Ovary (tissue), 9 donors: ENCODE data around the gene PARD3B. TPM values are rescaled to one million over a fixed set of nuclear protein-coding genes. Genes with fewer than 3 reads are reported as not detected.

ENCODE experiments used
- DNase-seq, 5 donors: peaks; one replicate each; pipeline ENCODE4 v3.0.0-alpha.2; 2019 to 2020
- H3K27ac ChIP-seq, 2 donors: fragments of 200-600 bp; one replicate each; pipeline versions ENCODE4 v1.5.1 to v1.8.0; 2019 to 2022
- H3K27me3 ChIP-seq: fragments of 200-600 bp; one replicate; pipeline ENCODE4 v1.8.0; 2022
- H3K36me3 ChIP-seq: fragments of 200-600 bp; sonication (generic); one replicate; pipeline ENCODE4 v1.5.1; 2019
- H3K4me1 ChIP-seq: one replicate; pipeline ENCODE4 v1.8.1; 2013; ENCODE audit warnings: mild to moderate bottlenecking, moderate library complexity; ENCODE audit not compliant: insufficient read depth
- H3K4me3 ChIP-seq: fragments of 200-600 bp; sonication (generic); one replicate; pipeline ENCODE4 v1.5.1; 2017
- H3K9me3 ChIP-seq, 2 donors: fragments of 200-600 bp in 1 of 2; sonication (generic) in 1 of 2; one replicate each; pipeline versions ENCODE4 v1.5.1 to v1.8.1; 2013 to 2019; ENCODE audit warnings: mild to moderate bottlenecking in 1 of 2, moderate library complexity in 1 of 2
- CTCF ChIP-seq, 3 donors: fragments of 450-650 bp in 2 of 3; fragments of 200-600 bp in 1 of 3; IDR thresholded peaks; one replicate each; pipeline versions ENCODE4 v1.5.1 to v1.8.0; 2016 to 2022; ENCODE audit warnings: antibody characterized with exemption in 3 of 3, mild to moderate bottlenecking in 1 of 3
- EP300 ChIP-seq: sonication (generic); formaldehyde crosslinking; IDR thresholded peaks from one replicate; pipeline ENCODE4 v1.6.1; 2017; ENCODE audit warnings: antibody characterized with exemption
- POLR2A ChIP-seq: fragments of 450-650 bp; IDR thresholded peaks from one replicate; pipeline ENCODE4 v1.6.1; 2017; ENCODE audit warnings: antibody characterized with exemption, mild to moderate bottlenecking, moderate library complexity
- WGBS, 3 donors: extraction: QIAGEN DNeasy Blood & Tissue Kit in 1 of 3; methylation state at CpG; one replicate each; pipeline versions ENCODE4 v1.1.5 to v1.1.7; 2013 to 2017; 5-methylcytosine and 5-hydroxymethylcytosine counted together
- intact Hi-C, 4 donors: fragments of 100-400 bp; cut with DNase I; formaldehyde crosslinking; loops; one replicate each; pipeline versions ENCODE4 v1.11.0 to v1.15.1; 2022 to 2023
- polyA plus RNA-seq, 2 donors: library from polyadenylated mRNA; stranded (reverse); fragments of 200-250 nt in 1 of 2; fragments of 350-450 nt in 1 of 2; fragmentation: Illumina TruSeq in 1 of 2; extraction: RNeasy Lipid Tissue Mini Kit (QIAGEN cat#74804) in 1 of 2; gene quantifications; one replicate each; pipeline ENCODE4 v1.2.3, GENCODE V29; 2013 to 2014
- total RNA-seq, 7 donors: library from RNA; depleted of rRNA in 2 of 7; stranded (reverse); fragments of >200 nt in 2 of 7; fragmentation: NEBNext Ultra II Directional in 3 of 7; extraction: Animal tissue kit (Norgen Biotek cat#: 25700) in 3 of 7; gene quantifications; one replicate each; pipeline versions ENCODE4 v1.1.0 to v1.2.4, GENCODE V29; 2016 to 2023
- donor health status: DM: no; HTN: no; CAD: no; lungs with moderate emphysema.
- donor health status: DM: no; HTN: no; CAD: no.
- donor health status: Bipolar disorder and iron deficiency.
- donor health status: DM: yes; HTN: yes; CAD: no.
- donor health status: DM: no; HTN: no; CAD: no.
- donor health status: DM: yes; HTN: yes; CAD: no.

Gene PARD3B
- total and polyA plus RNA-seq, 9 donors, result 8.2 to 46.6 (median 28.7) TPM

- Histone ChIP-seq H3K27ac (no peak overlapping the region), H3K4me3 (no peak overlapping the region), H3K36me3 (no peaks in the 10 kb centered on the region), H3K4me1 (no peaks in the 10 kb centered on the region), H3K9me3 (no peaks in the 10 kb centered on the region), H3K27me3 (no peaks in the 10 kb centered on the region)
- no peak for DNase-seq
- TF ChIP-seq CTCF (IDR thresholded peaks at IDR 0.05) (no peak), POLR2A (no peak), EP300 (no peak)
- WGBS, 3 donors, result 61 to 84% (median 67%) methylated on average over 2 of the region's 2 CpGs
- intact Hi-C loops, result no loop called here
Measured at GRCh38 chr2:205347899-205348298, 802.6 kb downstream of the PARD3B start.

GRCh38 chr2:205352094-205352493 is 806.8 kb downstream of the PARD3B start:
- Histone ChIP-seq H3K4me3 (no peak overlapping the region), H3K4me1 (no peaks in the 10 kb centered on the region), H3K27ac (no peak overlapping the region), H3K27me3 (no peaks in the 10 kb centered on the region), H3K36me3 (no peaks in the 10 kb centered on the region), H3K9me3 (no peaks in the 10 kb centered on the region)
- no peak for DNase-seq
- TF ChIP-seq EP300 (no peak), POLR2A (no peak), CTCF (IDR thresholded peaks at IDR 0.05) (no peak)
- intact Hi-C loops, result no loop called here
- 39 to 52% (median 39%) methylated on average over 3 of the region's 3 CpGs for WGBS, 3 donors

GRCh38 chr2:205352593-205352992 is 807.3 kb downstream of the PARD3B start:
- H3K9me3 ChIP-seq, result no peaks in the 10 kb centered on the region
- no peak for DNase-seq
- no peak overlapping the region for H3K4me3 ChIP-seq
- intact Hi-C loops, result no loop called here
- no peaks in the 10 kb centered on the region for H3K4me1 ChIP-seq
- WGBS, 3 donors, result 85 to 89% (median 88%) methylated on average over 3 of the region's 3 CpGs
- TF ChIP-seq POLR2A, result no peak
- no peak for TF ChIP-seq CTCF (IDR thresholded peaks at IDR 0.05)
- no peak for TF ChIP-seq EP300
- H3K27ac ChIP-seq, result no peak overlapping the region
- no peaks in the 10 kb centered on the region for H3K36me3 ChIP-seq
- H3K27me3 ChIP-seq, result no peaks in the 10 kb centered on the region

GRCh38 chr2:205357732-205358131 is 812.5 kb downstream of the PARD3B start:
- intact Hi-C loops, result no loop called here
- 55 to 96% (median 74%) methylated on average over 2 of the region's 2 CpGs for WGBS, 3 donors
- no peak overlapping the region for H3K4me3 ChIP-seq
- no peak for DNase-seq
- no peak overlapping the region for H3K27ac ChIP-seq
- no peaks in the 10 kb centered on the region for H3K27me3 ChIP-seq
- no peaks in the 10 kb centered on the region for H3K9me3 ChIP-seq
- no peaks in the 10 kb centered on the region for H3K4me1 ChIP-seq
- no peaks in the 10 kb centered on the region for H3K36me3 ChIP-seq
- TF ChIP-seq POLR2A (no peak), EP300 (no peak), CTCF (IDR thresholded peaks at IDR 0.05) (no peak)
